Measurements from ENCODE around the gene SPECC1L.
A peak's percentile ranks its signal among the peaks of the same experiment; 100 is the strongest.
"Not testable (repeated sequence)": the region's sequence is repeated elsewhere in the genome, so short reads cannot be mapped to it uniquely, and the experiment has no call there.

SPECC1L gene

DNA sequence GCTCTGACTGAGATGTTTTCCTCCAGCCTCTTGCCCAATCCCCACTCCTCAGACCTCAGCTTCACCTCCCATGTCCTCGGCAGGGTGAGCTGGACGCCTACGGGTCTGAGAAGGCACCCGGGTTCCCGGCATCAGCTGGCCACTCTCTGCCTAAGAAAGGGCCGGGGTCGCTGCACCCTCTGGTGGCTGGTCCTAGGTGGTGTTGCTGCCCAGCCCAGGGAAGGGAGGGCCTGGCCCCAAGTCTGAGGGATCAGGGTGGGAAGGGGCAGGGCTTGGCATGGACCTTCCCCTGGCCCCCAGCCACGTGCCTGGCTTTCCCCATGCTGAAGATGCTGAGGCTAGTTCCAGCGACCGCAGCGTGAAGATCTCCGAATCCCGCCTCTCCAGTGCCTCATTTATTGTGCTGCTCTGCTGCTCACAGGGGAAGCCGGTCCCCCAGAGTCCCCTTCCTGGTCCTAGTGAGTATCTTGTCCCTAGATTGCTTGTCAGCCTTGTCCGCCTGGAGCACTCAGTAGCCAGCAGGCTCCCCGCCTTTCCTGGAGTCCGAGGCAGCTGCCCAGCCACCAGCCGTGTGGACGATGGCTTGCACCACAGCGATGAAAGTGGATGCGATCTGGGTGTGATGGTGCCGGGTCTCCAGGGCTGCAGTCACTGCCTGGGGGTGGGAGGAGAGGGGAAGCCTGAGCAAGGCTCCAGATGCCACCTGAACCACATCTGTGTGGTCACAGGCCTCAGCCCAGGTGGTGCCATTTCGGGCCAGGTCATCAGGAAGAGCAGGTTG lies 22.9 kb upstream of the SPECC1L start:
- DNase-seq: peak; percentile 47

- DNase-seq: not testable (repeated sequence)
Measured at GRCh38 chr22:24248611-24249010, 22.0 kb upstream of the SPECC1L start.

DNA sequence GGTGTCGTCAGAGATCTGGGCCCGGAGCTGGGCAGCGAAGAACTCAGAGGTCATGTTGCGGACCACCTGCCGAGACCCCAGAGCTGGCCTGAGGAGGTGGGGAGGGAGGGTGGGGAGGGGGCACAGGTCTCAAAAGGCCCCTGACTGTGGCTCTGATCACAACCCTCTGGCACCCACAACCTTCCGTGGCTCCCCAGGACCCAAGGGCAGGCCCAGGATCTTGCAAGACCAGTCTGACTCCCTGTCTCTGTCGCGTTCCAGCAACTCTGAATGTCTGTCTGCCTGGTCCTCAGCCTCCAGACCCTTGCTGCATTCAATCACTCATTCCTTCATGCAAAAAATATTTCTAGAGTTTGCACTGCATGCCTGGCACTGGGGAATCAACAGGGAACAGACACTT lies 21.2 kb upstream of the SPECC1L start:
- not testable (repeated sequence) for DNase-seq

- not testable (repeated sequence) for DNase-seq
Measured at GRCh38 chr22:24251286-24251685, 19.3 kb upstream of the SPECC1L start.

- not testable (repeated sequence) for DNase-seq
Measured at GRCh38 chr22:24253126-24253525, 17.5 kb upstream of the SPECC1L start.

- not testable (repeated sequence) for DNase-seq
Measured at GRCh38 chr22:24256136-24256535, 14.5 kb upstream of the SPECC1L start.

DNA sequence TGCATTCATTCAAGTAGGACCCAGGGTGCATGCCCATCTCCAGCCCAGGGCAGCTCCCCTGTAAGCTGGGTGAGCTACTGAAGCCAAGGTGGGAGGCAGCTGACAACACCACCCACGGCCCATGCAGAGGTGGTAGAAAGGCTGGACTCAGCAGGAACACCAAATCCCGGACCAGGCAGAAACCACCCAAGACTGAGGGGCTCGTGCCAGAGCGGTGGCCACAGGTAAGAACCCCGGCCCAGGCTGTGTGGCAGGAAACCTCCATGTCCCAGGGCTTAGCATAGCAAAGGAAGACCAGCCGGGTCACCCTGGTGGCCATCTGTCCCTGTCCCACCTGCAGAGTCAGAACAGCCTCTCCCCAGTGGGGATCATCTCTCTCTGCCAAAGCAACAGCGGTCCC lies 13.9 kb upstream of the SPECC1L start:
- DNase-seq: not testable (repeated sequence)

GRCh38 chr22:24259459-24259858 lies 11.2 kb upstream of the SPECC1L start:
- peak; percentile 63 for DNase-seq

- DNase-seq: not testable (repeated sequence)
Measured at GRCh38 chr22:24262185-24262749, 8.4 kb upstream of the SPECC1L start.

- DNase-seq: not testable (repeated sequence)
Measured at GRCh38 chr22:24263479-24263878, 7.2 kb upstream of the SPECC1L start.

- DNase-seq: not testable (repeated sequence)
Measured at GRCh38 chr22:24264329-24264896, 6.2 kb upstream of the SPECC1L start.

- no peak for DNase-seq
Measured at GRCh38 chr22:24265734-24266133, 4.9 kb upstream of the SPECC1L start.

- DNase-seq: not testable (repeated sequence)
Measured at GRCh38 chr22:24266495-24266894, 4.1 kb upstream of the SPECC1L start.

GRCh38 chr22:24271386-24271854 lies 789 bp downstream of the SPECC1L start:
- DNase-seq: no peak

DNA sequence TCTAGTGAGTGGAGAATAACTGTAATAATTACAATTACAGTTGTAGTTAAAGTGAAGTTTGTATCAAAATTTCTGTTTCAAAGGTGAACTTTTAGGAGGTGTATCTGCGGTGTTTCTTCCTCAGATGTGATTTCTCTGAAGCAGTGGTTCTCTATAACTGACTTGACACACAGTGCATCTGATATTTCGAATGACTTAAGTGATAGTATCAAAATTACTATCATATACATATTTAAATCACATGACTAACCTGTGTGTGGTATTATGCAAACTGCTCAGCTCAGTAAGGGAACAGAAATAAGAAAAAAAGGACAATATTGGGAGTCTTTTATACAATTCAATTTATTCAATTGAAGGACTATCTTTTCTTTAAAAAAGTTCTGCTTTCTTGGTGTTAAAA lies 2.4 kb downstream of the SPECC1L start:
- peak; percentile 48 for DNase-seq

DNA sequence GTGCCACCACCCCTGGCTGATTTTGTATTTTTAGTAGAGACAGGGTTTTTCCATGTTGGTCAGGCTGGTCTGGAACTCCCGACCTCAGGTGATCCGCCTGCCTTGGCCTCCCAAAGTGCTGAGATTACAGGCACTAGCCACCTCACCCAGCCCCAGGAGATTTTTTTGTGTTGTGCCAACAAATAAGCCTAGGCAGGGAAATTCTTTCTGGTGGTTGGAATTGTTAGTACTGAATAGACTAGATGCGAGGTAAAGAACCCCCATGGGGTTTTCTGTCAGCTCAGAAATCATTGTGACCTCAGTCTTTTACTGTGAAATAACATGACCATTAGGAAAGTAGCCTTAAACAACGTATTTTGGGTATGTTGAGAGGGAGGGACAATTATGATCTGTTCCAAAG lies 3.3 kb downstream of the SPECC1L start:
- not testable (repeated sequence) for DNase-seq

DNA sequence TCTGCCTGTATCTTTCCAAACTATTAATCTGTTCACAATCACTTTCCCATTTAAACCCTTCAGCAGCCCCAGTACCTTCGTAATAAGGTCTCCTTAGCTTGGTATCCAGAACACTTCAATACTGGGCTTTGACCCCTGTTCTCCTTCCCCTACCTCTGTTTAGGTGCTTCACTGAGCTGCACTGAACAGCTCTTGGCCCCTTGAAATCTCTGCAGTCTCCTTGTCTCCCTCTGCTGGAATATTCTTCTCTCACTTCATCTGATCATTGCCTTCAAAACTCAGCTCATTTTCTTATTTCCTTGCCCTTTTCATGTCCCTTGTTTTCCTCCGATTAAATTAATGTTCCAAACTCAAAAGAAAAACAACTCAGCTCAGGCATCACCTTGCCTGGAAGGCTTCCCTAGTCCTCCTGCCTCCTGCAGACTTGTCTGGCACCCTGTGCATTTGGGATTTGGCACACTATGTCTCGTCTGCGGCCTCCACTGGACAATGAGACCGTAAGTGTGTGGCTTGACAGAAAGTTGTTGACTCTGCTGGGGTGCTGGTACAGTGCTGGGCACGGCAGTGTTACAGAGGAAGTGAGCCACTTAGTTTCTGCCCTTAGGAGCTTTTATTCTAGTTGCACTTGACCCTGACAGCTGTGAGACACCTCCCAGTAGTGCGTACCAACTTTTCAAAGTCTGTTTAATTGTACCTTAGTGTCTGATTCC lies 4.2 kb downstream of the SPECC1L start:
- not testable (repeated sequence) for DNase-seq

- not testable (repeated sequence) for DNase-seq
Measured at GRCh38 chr22:24280363-24280762, 9.7 kb downstream of the SPECC1L start.

- DNase-seq: no peak
Measured at GRCh38 chr22:24282401-24282800, 11.8 kb downstream of the SPECC1L start.

GRCh38 chr22:24284747-24285203 lies 14.1 kb downstream of the SPECC1L start:
- DNase-seq: no peak

DNA sequence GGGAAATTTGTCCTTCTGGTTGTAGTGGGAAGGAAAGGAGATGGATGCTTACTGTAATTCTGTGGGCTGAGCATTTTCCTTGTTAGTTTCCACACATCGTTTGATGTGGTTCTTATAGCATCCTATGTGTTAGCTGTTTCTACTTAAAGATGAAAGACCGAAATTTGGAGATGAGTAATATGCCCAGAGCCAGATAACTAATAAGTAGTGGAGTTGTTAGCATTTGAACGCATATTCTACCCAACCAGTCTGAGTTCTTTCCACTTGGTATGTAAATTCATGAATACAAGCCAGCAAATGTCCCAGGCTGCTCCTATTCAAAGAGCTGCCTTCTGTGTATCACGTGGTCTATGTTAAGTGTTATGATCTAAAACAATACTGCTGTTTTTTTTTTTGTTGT lies 14.6 kb downstream of the SPECC1L start:
- DNase-seq: peak; percentile 78

DNA sequence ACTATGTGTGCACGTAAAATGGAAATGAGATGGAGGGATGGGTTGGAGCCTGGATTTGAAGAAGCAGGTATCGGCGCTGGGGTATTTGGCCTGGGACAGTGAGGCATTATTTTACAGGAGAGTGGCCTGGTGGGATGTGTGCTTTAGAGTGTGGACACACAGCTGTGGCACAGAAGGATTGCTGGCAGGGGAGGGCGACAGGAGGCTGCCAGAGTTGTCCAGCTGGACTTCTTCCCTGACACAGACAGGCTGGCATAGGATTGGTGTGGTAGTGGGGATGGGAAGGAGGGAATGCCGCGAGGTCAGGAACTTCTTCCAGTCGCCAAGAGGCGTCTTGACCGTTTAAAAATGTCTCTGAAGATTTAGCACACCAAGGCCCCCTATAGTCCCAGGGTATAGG lies 16.6 kb downstream of the SPECC1L start:
- DNase-seq: not testable (repeated sequence)

DNA sequence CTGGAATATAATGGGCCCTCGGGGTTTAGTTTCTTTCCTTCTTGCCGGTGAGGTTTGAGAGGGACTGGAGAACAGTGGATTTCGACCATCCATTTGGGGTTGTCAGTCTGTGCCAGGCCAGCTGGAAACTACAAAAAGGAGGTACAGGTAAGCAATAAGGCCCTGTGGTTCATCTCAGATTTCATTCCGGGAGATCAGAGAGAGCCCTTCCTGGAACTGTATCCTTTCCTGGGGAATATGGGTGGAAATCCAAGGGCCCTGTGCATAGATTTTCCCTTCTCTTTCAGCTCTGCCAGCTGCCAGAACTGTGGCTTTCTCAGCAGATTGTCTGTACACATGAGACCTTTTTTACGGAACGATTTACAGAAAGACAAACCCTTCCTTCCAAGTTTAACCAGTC lies 17.2 kb downstream of the SPECC1L start:
- DNase-seq: not testable (repeated sequence)
